Neural progenitor cell (in vitro differentiated cells): Measurements from ENCODE around the gene ARHGAP4. TPM values are rescaled to one million over a fixed set of nuclear protein-coding genes. Genes with fewer than 3 reads are reported as not detected.

Experiments
- DNase-seq: peaks from one replicate; pipeline ENCODE4 v3.0.0-alpha.2; 2016; ENCODE audit warnings: low spot score
- H2AFZ ChIP-seq: fragments of 200-600 bp; sonication (generic); replicated peaks from 2 replicates; pipeline ENCODE4 v1.6.1; 2016; ENCODE audit warnings: antibody characterized with exemption
- H3F3A ChIP-seq: fragments of 200-600 bp; sonication (generic); 2 replicates; pipeline ENCODE4 v1.6.1; 2016; ENCODE audit warnings: antibody characterized with exemption, low read depth
- H3K27ac ChIP-seq: fragments of 200-600 bp; sonication (generic); 2 replicates; pipeline ENCODE4 v1.5.1; 2016; ENCODE audit warnings: mild to moderate bottlenecking
- H3K27me3 ChIP-seq: fragments of 200-600 bp; sonication (generic); 2 replicates; pipeline ENCODE4 v1.6.1; 2016; ENCODE audit warnings: mild to moderate bottlenecking, moderate library complexity
- H3K36me3 ChIP-seq: fragments of 200-600 bp; sonication (generic); 2 replicates; pipeline ENCODE4 v1.5.1; 2016
- H3K4me1 ChIP-seq: fragments of 200-600 bp; sonication (generic); 2 replicates; pipeline ENCODE4 v1.6.1; 2016; ENCODE audit warnings: mixed run types
- H3K4me2 ChIP-seq: fragments of 200-600 bp; sonication (generic); 2 replicates; pipeline ENCODE4 v1.6.1; 2016
- H3K4me3 ChIP-seq: fragments of 200-600 bp; sonication (generic); 2 replicates; pipeline ENCODE4 v1.5.1; 2016
- H3K79me2 ChIP-seq: fragments of 200-600 bp; sonication (generic); 2 replicates; pipeline ENCODE4 v1.6.1; 2016; ENCODE audit warnings: low read depth
- H3K9ac ChIP-seq: fragments of 200-600 bp; sonication (generic); 2 replicates; pipeline ENCODE4 v1.6.1; 2016
- H3K9me3 ChIP-seq: fragments of 200-600 bp; sonication (generic); 2 replicates; pipeline ENCODE4 v1.5.1; 2016; ENCODE audit warnings: low read depth
- H4K20me1 ChIP-seq: fragments of 200-600 bp; sonication (generic); 2 replicates; pipeline ENCODE4 v1.6.1; 2016; ENCODE audit warnings: low read depth
- H3K27ac Mint-ChIP-seq: 3 replicates; pipeline ENCODE4 v1.8.0; 2021; ENCODE audit warnings: mixed read lengths
- H3K27me3 Mint-ChIP-seq: 2 replicates; pipeline ENCODE4 v1.8.0; 2022; ENCODE audit warnings: low read depth, mild to moderate bottlenecking, inconsistent platforms, moderate library complexity, mixed read lengths; ENCODE audit not compliant: insufficient read depth
- H3K36me3 Mint-ChIP-seq: 3 replicates; pipeline ENCODE4 v1.8.0; 2021; ENCODE audit warnings: mixed read lengths
- H3K4me1 Mint-ChIP-seq: 3 replicates; pipeline ENCODE4 v1.8.0; 2021; ENCODE audit warnings: mixed read lengths
- H3K4me3 Mint-ChIP-seq: 3 replicates; pipeline ENCODE4 v1.8.0; 2021; ENCODE audit warnings: mild to moderate bottlenecking, moderate library complexity, mixed read lengths
- H3K9me3 Mint-ChIP-seq: 3 replicates; pipeline ENCODE4 v1.8.0; 2020; ENCODE audit warnings: mixed read lengths
- EZH2 ChIP-seq: fragments of 200-600 bp; sonication (generic); IDR thresholded peaks from 2 replicates; pipeline ENCODE4 v1.6.1; 2017; ENCODE audit warnings: antibody characterized with exemption, mild to moderate bottlenecking, moderate library complexity
- EZH2phosphoT487 ChIP-seq: fragments of 200-600 bp; sonication (generic); IDR thresholded peaks from 2 replicates; pipeline ENCODE4 v1.6.1; 2017; ENCODE audit warnings: antibody characterized with exemption
- total RNA-seq: library from RNA; depleted of rRNA; stranded (reverse); fragments of >200 nt; gene quantifications from 2 replicates; pipeline ENCODE4 v1.2.3, GENCODE V29; 2015; ENCODE audit warnings: low replicate concordance
- TF ChIP-seq, protein P1 (sequence below): fragments of 200-600 bp; sonication (generic); IDR thresholded peaks from 2 replicates; pipeline ENCODE4 v1.5.1; 2017; ENCODE audit warnings: antibody characterized with exemption, mild to moderate bottlenecking

Gene ARHGAP4
- total RNA-seq, 1 donor from 2014 or later = 5.1 TPM

DNA sequence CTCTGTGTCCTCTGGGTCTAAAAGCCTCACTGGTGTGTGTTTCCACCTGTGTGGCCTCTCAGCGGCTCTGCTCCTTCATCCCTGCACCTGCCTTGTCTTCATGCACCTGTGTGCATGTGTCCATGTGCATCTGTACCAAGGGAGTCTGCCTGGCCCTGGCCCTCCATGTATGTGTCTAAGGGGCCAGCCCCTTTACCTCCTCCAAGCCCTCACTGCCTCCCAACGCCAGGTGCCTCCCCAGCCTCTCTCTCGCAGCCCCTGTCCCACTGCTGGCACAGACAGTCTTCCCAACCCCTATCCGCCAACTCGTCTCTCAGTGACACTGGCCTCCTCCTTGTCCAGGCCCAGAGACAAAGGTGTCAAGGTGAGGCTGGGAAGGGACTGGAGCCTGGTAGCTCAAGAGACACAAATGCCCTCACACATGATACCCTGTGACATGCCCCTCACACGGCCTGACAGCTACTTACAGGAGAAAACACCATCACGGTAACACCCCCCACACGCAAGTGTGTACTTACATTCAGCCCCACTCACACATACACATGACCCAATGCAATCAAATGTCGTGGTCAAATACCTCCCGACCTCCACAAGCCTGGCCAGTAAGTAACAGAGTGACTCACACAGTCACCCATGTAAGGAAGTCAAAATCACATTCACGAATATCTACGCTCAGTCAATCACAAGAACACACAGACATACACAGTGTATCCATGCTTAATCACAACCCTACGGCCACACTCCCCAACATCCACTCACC is 51.5 kb downstream of the ARHGAP4 start:
- H3K4me1 ChIP-seq = peaks cover 15% of the 10 kb centered on the region

DNA sequence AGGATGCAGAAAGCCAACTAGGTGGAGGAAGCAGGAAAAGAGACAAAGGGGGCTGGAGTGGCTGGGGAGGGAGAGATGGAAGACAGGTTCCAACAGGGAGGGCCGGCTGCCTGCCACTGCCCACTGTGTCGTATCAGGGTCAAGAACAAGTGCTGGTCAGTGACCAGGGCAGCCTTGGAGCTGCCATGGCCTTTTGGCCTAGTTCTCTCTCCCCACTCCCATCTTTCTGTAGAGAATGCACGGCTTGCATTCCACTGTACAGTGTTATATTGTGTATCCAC is 52.0 kb downstream of the ARHGAP4 start:
- no peaks in the 10 kb centered on the region for H3K36me3 ChIP-seq
- H3K4me1 ChIP-seq = peaks cover 14% of the 10 kb centered on the region
- H3K79me2 ChIP-seq = no peaks in the 10 kb centered on the region
- H3K4me3 Mint-ChIP-seq = peak overlapping the region; percentile 24
- H3F3A ChIP-seq = peaks cover 9% of the 10 kb centered on the region
- DNase-seq = no peak
- H3K4me3 ChIP-seq = no peak overlapping the region
- H3K9me3 Mint-ChIP-seq = peaks cover 28% of the 10 kb centered on the region
- H3K27me3 ChIP-seq = no peaks in the 10 kb centered on the region
- no peak overlapping the region for H2AFZ ChIP-seq
- no peaks in the 10 kb centered on the region for H3K9me3 ChIP-seq
- no peaks in the 10 kb centered on the region for H3K36me3 Mint-ChIP-seq
- H4K20me1 ChIP-seq = peaks cover 19% of the 10 kb centered on the region
- TF ChIP-seq, protein P1, sequence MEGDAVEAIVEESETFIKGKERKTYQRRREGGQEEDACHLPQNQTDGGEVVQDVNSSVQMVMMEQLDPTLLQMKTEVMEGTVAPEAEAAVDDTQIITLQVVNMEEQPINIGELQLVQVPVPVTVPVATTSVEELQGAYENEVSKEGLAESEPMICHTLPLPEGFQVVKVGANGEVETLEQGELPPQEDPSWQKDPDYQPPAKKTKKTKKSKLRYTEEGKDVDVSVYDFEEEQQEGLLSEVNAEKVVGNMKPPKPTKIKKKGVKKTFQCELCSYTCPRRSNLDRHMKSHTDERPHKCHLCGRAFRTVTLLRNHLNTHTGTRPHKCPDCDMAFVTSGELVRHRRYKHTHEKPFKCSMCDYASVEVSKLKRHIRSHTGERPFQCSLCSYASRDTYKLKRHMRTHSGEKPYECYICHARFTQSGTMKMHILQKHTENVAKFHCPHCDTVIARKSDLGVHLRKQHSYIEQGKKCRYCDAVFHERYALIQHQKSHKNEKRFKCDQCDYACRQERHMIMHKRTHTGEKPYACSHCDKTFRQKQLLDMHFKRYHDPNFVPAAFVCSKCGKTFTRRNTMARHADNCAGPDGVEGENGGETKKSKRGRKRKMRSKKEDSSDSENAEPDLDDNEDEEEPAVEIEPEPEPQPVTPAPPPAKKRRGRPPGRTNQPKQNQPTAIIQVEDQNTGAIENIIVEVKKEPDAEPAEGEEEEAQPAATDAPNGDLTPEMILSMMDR = no peak
- H3K27me3 Mint-ChIP-seq = peaks cover 24% of the 10 kb centered on the region
- peak overlapping the region; percentile 66 for H3K4me2 ChIP-seq
- no peak overlapping the region for H3K27ac ChIP-seq
- H3K9ac ChIP-seq = no peak overlapping the region
- H3K27ac Mint-ChIP-seq = no peak overlapping the region
- H3K4me1 Mint-ChIP-seq = peaks cover 53% of the 10 kb centered on the region

More for the DNA sequence above, 51.5 kb downstream of the ARHGAP4 start:
- no peak overlapping the region for H2AFZ ChIP-seq
- Mint-ChIP-seq H3K36me3 (no peaks in the 10 kb centered on the region), H3K4me3 (peak overlapping the region; percentile 34), H3K27ac (no peak overlapping the region), H3K4me1 (peaks cover 58% of the 10 kb centered on the region), H3K9me3 (peaks cover 28% of the 10 kb centered on the region), H3K27me3 (peaks cover 26% of the 10 kb centered on the region)
- H3K27me3 ChIP-seq = no peaks in the 10 kb centered on the region
- H3K9ac ChIP-seq = no peak overlapping the region
- TF ChIP-seq EZH2 (no peak), EZH2phosphoT487 (no peak)
- TF ChIP-seq, protein P1 = no peak
- no peak for DNase-seq
- no peak overlapping the region for H3K4me3 ChIP-seq
- H3K79me2 ChIP-seq = no peaks in the 10 kb centered on the region
- H3K4me2 ChIP-seq = peak overlapping the region; percentile 66
- no peak overlapping the region for H3K27ac ChIP-seq
- H3F3A ChIP-seq = peaks cover 15% of the 10 kb centered on the region
- no peaks in the 10 kb centered on the region for H3K9me3 ChIP-seq
- peaks cover 19% of the 10 kb centered on the region for H4K20me1 ChIP-seq
- no peaks in the 10 kb centered on the region for H3K36me3 ChIP-seq

DNA sequence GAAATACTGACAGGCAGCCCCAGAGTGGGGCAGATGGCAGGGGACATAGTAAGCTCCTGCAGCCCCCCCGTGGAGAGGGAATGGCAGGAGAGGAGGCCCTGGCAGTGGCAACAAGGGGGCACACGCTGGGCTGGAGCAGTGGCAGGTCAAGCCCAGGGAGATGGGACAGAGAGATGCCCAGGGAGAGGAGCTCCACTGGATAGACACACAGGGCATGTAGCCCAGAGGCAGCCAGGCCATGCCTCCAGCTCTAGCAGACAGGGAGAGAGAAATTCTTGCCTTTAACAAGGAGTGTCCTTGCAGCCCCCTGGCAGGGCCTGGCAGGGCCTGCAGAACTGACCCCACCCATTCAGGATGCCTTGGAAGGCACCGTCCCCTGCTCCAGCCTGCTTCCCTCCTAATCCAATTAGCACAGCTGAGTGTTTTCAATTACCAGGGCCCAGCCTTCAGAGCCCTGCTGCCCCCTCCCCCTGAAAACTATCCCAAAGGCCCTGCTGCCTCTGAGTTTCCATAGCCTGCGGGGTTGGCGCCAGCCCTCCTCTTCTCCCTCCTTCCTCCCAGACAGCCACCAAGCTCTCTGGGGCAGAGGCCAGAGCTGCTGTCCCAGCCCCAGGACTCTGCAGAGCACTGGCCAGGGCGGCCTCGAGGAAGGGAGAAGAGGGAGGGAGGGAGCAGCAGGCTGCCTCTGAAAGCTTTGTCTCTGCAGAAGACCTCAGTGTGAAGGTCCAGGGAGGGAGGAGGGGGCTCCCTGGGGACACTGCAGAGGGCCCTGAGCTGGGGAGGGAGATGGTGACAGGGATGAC is 52.6 kb downstream of the ARHGAP4 start:
- Histone ChIP-seq H3K27ac (no peak overlapping the region), H3K4me2 (peak overlapping the region; percentile 66), H3K36me3 (no peaks in the 10 kb centered on the region), H3F3A (peaks cover 5% of the 10 kb centered on the region), H3K9ac (no peak overlapping the region), H3K27me3 (no peaks in the 10 kb centered on the region), H2AFZ (no peak overlapping the region), H4K20me1 (peaks cover 19% of the 10 kb centered on the region), H3K4me3 (no peak overlapping the region), H3K9me3 (no peaks in the 10 kb centered on the region), H3K4me1 (peaks cover 9% of the 10 kb centered on the region), H3K79me2 (no peaks in the 10 kb centered on the region)
- Mint-ChIP-seq H3K4me1 (peaks cover 49% of the 10 kb centered on the region), H3K36me3 (no peaks in the 10 kb centered on the region), H3K4me3 (peak overlapping the region; percentile 15), H3K9me3 (peaks cover 30% of the 10 kb centered on the region), H3K27ac (no peak overlapping the region), H3K27me3 (peaks cover 24% of the 10 kb centered on the region)
- TF ChIP-seq, protein P1 = no peak
- TF ChIP-seq EZH2phosphoT487 (no peak), EZH2 (no peak)
- peak; percentile 87 for DNase-seq
